Camera-type eye (tissue), 1 donor: Measurements from ENCODE around the gene TIE1. TPM values are rescaled to one million over a fixed set of nuclear protein-coding genes. Genes with fewer than 3 reads are reported as not detected.

ENCODE experiments used
- total RNA-seq: library from RNA; depleted of rRNA; stranded (reverse); fragments of >200 nt; gene quantifications from one replicate; pipeline ENCODE4 v1.2.3, GENCODE V29; 2014

TIE1 gene
- total RNA-seq: 33.0 TPM

DNA sequence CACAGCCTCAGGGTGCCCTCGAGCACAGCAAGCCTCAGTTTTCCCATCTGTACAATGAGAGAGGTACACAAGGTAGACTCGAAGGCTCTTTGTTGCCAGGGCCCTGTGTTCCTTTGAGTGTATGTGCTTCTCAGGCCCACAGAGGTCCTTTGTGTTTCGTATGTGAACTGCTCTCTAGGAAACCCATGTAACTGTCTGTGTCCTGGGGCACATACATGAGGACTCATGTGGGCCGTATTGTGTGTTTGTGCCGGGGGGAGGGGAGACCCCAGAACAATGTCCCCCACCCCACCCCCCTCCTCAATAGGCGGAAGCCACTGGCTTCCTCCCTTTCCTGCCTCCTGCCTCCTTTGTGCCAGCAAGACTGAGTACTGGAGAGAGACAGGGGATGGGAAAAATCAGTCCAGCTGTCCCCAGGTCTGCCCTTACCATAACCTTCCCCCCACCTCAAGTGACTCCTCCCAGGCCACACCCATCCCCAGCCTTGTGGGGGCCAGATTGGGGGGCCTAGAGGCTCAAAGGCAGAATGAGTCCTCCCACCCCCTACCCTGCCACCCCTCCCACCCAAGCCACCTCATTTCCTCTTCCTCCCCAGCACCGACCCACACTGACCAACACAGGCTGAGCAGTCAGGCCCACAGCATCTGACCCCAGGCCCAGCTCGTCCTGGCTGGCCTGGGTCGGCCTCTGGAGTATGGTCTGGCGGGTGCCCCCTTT lies at the start of gene TIE1:
Gene TIE1, plus strand, starts transcription at position 605 of the 717 bp plus-strand sequence. Its CDS starts 90 bp downstream, at position 695.

DNA sequence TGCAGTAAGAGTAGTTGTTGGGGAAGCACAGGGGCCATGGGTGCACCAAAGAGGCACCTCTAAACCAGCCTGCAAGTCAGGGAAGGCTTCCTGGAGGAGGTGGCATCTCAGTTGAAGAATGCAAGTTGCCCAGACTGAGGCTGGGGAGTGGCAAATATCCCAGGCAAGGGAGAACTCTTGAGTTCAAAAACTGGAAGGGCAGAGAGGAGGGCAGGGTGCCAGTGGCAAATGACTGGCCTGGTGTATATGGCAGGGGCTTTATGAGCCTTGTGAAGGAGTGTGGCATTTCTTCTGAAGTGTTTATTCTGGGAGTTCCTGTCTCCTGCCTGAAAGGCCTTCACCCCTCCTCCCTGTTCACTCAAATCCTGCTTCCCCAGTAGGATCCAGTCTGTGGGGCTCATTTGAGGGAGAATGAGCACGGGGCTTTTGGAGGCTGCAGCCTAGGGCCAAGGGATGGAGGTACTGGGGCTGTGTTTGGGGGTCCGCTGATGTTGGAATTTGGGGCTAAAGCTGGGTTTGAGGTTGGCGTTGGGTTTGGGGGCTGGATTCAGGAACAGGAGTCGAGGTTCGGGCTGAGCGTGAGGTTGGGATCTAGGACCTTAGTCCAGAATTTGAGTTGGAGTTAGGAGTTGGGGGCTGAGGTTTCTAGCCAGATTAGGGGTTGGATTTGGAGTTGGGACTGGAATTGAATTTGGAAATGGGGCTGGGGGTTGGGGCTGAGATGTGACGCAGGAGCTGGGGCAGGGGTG lies 31.0 kb upstream of the TIE1 start, which contains the start of gene TMEM125:
Gene TMEM125, plus strand, starts transcription at position 357 of the 749 bp plus-strand sequence. CDS start 2,740 bp downstream, outside the sequence.

DNA sequence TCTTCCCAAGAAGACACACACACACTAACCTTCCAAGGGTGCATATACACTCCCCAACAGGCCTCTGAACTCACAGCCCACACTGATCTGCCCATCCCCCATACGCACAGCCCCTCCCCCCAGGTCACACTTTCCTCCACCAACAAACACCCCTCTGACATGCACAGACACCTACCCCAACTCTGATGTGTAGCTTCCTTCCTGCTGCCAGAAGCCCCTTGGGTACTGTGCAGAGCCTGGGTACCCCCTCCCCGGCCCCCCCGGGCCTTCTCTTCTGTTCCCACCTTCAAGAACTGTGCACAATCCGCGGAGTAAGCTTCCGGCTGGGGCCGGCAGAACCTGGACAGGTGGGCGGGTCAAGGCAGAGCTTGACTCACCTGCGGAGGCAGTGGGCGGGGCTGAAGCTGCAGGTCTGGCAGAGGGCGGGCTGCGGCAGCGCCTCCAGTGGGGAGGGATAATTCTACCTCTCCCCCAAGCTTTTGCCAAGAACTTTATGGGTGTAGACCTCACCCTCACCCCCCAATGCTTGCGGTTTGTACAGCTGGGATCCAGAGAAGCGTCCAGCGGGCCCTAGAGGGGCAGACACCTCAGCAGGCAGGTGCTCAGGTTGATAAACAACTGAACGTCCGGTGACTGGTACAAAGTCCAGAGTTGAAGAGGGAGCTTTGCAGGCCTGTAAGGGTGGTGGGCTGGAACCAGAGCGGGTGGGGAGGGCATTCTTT lies 15.4 kb upstream of the TIE1 start, which contains the start of gene C1orf210:
Gene C1orf210, minus strand, starts transcription at position 313 of the 722 bp plus-strand sequence. CDS start 2,311 bp downstream, outside the sequence.

GRCh38 chr1:43337588-43337987 lies 36.8 kb downstream of the TIE1 start, which contains the start of gene MPL:
MPL (plus strand) TSS chr1:43337818; CDS start chr1:43337849, 31 bp downstream.

DNA sequence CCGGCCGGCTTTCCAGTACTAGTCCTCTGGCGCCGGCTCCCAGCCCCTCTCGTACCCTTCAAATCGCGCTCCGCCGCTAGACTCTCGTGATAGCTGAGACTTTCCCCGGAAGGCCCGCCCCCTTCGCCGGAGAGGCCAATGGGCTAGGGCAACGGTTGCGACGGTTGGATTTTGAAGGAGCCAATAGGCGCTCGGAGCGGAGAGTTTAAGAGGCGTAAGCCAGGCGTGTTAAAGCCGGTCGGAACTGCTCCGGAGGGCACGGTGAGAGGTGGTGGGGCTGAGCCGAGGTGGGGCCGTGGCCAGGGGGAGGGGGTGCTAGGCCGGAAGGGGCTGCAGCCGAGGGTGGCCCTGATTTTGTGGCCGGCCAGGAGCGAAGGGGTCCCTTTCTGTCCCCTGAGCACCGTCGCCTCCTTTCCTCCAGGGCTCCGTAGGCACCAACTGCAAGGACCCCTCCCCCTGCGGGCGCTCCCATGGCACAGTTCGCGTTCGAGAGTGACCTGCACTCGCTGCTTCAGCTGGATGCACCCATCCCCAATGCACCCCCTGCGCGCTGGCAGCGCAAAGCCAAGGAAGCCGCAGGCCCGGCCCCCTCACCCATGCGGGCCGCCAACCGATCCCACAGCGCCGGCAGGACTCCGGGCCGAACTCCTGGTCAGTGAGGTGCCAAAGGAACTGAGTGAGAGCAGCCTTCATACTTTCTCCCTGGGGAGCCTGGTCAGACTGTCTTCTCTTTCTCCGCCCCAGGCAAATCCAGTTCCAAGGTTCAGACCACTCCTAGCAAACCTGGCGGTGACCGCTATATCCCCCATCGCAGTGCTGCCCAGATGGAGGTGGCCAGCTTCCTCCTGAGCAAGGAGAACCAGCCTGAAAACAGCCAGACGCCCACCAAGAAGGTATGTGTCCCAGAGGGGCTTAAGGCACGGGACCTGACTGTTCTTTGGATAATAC lies 58.2 kb downstream of the TIE1 start, which contains the start of gene CDC20:
Gene CDC20, plus strand, starts transcription at position 236 of the 948 bp plus-strand sequence. Its CDS starts 235 bp downstream, at position 471.

GRCh38 chr1:43367904-43368645 lies 67.3 kb downstream of the TIE1 start, which contains the start of gene ELOVL1:
ELOVL1 (minus strand) TSS chr1:43368011; CDS start chr1:43365609, 2,402 bp downstream.

Other genes with a start within 250 kb of the TIE1 start
- gene EBNA1BP2, start 128.7 kb upstream of the TIE1 start, total RNA-seq: 38.5 TPM
- gene CFAP57, start 128.7 kb upstream of the TIE1 start, total RNA-seq: 1.2 TPM
- 1.6 TPM for gene TMEM125, start 31.0 kb upstream of the TIE1 start, total RNA-seq
- gene C1orf210, start 15.4 kb upstream of the TIE1 start, total RNA-seq: 0.44 TPM
- 0.93 TPM for gene MPL, start 36.8 kb downstream of the TIE1 start, total RNA-seq
- 9.0 TPM for gene CDC20, start 58.0 kb downstream of the TIE1 start, total RNA-seq
- 14.2 TPM for gene ELOVL1, start 67.0 kb downstream of the TIE1 start, total RNA-seq
- gene MED8, start 88.8 kb downstream of the TIE1 start, total RNA-seq: 51.3 TPM
- 52.4 TPM for gene SZT2, start 88.9 kb downstream of the TIE1 start, total RNA-seq
- 44.4 TPM for gene HYI, start 152.9 kb downstream of the TIE1 start, total RNA-seq
- gene PTPRF, start 229.9 kb downstream of the TIE1 start, total RNA-seq: 169 TPM